ENCODE data around the gene EXOSC1.
"Not testable (repeated sequence)": the region's sequence is repeated elsewhere in the genome, so short reads cannot be mapped to it uniquely, and the experiment has no call there.

Gene EXOSC1

DNA sequence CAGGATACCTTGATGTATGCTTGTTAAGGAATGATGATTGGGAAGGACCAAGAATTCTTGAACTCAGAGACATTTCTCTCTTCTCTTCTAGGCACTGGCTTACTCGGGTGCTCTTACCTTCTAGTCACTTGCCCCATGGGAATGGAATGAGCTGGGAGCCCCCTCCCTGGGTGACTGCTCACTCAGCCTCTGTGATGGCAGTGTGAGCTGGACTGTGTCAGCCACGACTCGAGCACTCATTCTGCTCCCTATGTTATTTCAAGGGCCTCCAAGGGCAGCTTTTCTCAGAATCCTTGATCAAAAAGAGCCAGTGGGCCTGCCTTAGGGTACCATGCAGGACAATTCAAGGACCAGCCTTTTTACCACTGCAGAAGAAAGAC lies 10.9 kb upstream of the EXOSC1 start:
- no peak for DNase-seq

GRCh38 chr10:97456034-97456685 lies 10.4 kb upstream of the EXOSC1 start:
- DNase-seq: no peak

GRCh38 chr10:97454330-97455036 lies 8.7 kb upstream of the EXOSC1 start:
- no peak for DNase-seq

GRCh38 chr10:97452352-97452751 lies 6.5 kb upstream of the EXOSC1 start:
- DNase-seq: no peak

- no peak for DNase-seq
These were observed 5.8 kb upstream of the EXOSC1 start for GRCh38 chr10:97451605-97452004.

DNA sequence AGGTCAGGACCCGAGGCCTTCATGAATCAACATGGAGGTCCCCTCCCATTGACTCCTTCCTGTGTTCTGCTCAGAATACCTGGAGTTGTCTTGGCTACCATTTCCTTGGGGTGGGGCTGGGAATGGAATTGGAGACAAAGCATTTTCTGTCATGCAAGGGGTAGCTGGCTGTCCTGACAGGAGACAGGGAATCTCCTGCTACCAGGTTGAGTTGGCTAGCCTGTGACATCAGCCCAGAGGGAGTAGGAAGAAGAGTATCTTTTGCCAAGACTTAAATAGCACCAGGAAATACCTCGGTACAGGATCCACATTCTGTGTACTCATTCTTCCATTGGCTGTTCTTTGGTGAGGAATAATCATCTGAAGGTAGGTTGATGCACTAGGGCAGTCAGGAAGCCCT lies 5.0 kb upstream of the EXOSC1 start:
- DNase-seq: no peak

GRCh38 chr10:97445357-97445721 lies 467 bp downstream of the EXOSC1 start:
- no peak for DNase-seq

GRCh38 chr10:97444212-97444611 lies 1.6 kb downstream of the EXOSC1 start:
- DNase-seq: no peak

DNA sequence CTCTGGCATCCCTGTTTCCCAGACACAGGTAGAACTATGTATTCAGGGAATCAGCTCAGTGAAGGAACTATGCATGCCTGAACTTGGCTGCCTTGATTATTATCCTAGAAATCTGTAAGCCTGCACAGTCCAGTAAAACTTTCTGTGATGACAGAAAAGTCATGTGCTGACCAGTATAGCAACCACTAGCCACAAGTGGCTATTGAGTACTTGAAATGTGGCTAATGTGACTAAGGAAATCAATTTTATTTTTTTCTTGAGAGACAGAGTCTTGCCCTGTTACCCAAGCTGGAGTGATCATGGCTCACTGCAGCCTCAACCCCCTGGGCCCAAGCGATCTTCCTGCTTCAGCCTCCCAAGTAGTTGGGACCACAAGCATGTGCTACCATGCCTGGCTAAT lies 3.5 kb downstream of the EXOSC1 start:
- no peak for DNase-seq

DNA sequence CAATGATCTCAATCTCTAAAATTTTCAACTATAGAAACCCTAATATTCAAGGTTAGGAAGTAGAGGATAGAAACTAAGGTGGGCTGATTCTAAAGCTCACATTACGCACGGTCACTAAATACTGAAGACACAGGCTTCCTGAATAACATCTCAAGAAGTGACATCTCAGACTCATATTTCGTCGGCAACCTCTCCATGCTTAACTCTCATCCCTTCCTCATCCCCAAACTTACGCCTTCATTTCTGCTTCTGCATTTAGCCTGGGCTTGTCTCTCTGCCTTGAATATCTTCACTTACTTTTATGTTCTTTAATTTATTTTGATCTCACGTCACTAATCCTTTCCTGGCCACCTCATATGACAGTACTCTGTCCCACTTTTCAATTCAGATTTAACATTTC lies 10.6 kb downstream of the EXOSC1 start:
- DNase-seq: no peak

DNA sequence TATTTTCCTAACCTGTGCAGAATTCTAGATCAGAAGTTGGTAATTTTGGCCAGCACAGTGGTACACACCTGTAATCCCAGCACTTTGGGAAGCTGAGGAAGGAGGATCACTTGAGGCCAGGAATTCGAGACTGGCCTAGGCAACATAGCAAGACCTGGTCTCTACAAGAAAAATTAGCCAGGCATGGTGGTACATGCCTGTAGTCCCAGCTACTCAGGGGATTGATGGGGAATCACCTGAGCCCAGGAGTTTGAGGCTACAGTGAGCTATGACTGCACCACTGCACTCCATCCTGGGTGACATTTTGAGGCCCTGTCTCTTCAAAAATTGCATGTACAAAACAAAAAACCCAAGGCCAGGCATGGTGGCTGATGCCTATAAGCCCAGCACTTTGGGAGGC lies 11.2 kb downstream of the EXOSC1 start:
- DNase-seq: no peak

- no peak for DNase-seq
These were observed 11.8 kb downstream of the EXOSC1 start for GRCh38 chr10:97434055-97434454.

- no peak for DNase-seq
These were observed 17.2 kb downstream of the EXOSC1 start for GRCh38 chr10:97428572-97428981.

- no peak for DNase-seq
These were observed 18.1 kb downstream of the EXOSC1 start for GRCh38 chr10:97427571-97428179.

DNA sequence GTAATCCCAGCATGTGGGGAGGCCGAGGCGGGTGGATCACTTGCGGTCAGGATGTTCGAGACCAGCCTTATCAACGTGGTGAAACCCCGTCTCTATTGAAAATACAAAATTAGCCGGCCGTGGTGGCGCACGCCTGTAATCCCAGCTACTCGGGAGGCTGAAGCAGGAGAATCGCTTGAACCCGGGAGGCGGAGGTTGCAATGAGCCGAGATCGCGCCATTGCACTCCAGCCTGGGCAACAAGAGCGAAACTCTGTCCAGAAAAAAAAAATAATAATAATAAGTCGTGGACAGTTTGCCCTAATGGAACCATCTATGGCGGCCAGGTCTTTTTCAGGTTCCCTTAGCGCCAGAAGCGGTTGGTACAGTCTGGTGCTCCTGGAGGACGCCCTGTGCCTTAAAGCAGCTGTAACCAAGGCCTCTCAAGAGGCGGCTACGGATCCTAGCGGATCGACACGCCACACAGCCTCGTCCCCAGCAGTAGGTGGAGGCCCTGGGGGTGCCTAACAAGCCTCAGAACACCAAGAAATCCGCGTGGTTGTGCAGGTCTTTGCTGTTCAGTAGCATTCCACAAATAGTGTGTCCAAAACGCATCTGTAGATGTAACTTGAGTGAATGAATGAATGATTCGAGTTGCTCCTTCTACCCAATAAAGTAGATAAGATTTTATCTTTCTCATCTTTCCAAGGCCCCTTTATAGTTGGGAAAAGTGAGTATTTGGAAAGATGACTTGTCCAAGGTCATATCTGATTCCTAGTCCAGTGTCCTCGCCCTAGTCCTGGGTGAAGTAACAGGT lies 18.8 kb downstream of the EXOSC1 start:
- DNase-seq: no peak

DNA sequence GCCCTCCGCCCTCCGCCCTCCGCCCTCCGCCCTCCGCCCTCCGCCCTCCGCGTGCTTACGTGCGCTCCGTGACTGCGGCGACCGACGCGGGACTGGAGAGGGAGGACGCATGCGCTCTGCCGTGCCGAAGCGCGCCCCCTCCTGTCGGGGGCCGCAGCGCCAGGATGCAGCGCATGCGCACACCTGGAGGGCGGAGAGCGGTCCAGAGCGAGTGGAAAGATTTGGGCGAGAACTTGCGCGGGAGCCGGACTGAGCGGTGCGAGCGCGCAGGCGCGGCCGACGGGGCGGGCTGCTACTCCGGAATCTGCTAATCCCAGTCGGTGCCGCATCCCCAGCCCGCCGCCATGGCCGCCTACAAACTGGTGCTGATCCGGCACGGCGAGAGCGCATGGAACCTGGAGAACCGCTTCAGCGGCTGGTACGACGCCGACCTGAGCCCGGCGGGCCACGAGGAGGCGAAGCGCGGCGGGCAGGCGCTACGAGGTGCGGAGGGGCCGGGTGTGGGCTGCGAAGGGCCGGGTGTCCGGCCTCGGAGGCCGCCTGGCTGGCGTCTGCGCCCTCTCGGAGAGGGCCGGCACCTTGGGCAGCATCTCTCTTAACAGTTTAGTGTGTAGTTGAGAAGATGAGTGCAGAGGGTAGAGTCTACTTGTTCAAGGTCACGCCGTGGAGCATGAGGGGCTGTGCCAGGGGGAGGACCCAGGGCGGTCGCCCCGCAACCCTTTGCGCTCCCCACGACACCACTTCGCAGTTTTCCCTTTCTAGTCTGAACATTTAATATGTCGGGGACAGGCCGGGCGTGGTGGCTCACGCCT lies 19.6 kb downstream of the EXOSC1 start, which contains the start of gene PGAM1:
Gene PGAM1 (plus strand): TSS at position 228 of the 812 bp plus-strand sequence. CDS start 117 bp downstream, at position 345.
- DNase-seq: peak; percentile 93

GRCh38 chr10:97423757-97424098 lies 22.1 kb downstream of the EXOSC1 start:
- not testable (repeated sequence) for DNase-seq

GRCh38 chr10:97416565-97416964 lies 29.2 kb downstream of the EXOSC1 start:
- DNase-seq: no peak

GRCh38 chr10:97412891-97413304 lies 32.9 kb downstream of the EXOSC1 start:
- DNase-seq: peak; percentile 45

DNA sequence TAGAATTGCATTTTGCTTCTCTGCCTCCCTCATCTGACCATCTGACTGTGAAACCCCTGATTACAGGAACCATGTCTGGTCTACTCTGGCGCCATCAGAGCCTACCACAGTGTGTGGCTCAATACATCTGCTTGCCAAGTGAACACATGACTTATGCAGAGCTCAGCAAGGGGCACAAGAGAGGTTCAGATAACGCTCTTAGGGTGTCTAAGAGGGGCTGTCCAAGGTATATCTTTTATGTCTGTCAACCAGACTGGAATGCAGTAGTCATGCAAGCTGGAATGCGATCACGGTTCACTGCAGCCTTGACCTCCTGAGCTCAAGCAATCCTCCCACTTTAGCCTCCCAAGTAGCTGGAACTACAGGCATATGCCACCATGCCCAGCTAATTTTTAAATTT lies 34.4 kb downstream of the EXOSC1 start:
- no peak for DNase-seq

DNA sequence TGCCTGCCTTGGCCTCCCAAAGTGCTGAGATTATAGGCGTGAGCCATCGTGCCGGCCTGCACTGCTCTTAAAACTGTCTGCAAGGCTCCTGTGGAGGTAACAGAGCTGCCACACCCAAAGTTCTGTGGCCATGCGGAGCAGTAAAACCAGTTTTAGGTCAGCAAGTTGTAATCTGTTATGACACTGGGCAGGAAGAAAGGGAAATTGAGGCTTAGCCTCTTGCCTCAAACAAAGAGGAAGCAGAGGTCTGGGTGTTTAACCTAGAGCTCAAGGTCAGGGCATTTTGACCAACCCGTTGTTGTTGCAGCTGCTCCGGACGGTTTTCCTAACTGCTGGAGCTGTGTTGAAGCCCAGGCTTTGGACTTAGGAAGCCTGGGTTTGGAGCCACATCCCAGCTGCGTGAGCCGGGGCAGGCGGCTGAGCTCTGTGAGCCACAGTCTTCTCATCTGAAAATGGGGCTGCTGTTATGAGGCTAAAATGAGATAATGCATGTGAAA lies 37.3 kb downstream of the EXOSC1 start:
- no peak for DNase-seq

DNA sequence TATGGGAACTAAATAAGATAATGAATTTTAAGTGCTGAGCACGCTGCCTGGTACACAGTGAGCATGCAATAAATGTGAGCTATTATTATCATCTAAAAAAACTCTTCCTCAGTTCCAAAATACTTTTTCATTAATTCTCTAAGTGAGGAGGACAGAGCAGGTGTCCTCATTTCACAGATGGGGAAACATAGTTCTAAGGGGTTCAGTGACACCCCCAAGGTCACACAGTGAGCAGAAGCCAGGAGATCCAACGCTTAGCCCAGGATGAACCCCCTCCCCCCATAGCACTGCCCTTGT lies 37.9 kb downstream of the EXOSC1 start:
- DNase-seq: no peak
